Spleen (tissue), 11 donors: Measurements from ENCODE around the gene TMEM218. TPM values are rescaled to one million over a fixed set of nuclear protein-coding genes. Genes with fewer than 3 reads are reported as not detected.

ENCODE experiments used
- DNase-seq: peaks from one replicate; pipeline ENCODE4 v3.0.0-alpha.2; 2020
- H3K27ac ChIP-seq, 8 donors: fragments of 200-600 bp; sonication (generic) in 7 of 8; 1 replicate in 4 of 8; 2 replicates in 4 of 8; pipeline versions ENCODE4 v1.5.0 to v1.8.0; 2016 to 2021; ENCODE audit warnings: inconsistent platforms in 4 of 8, mild to moderate bottlenecking in 4 of 8, moderate library complexity in 1 of 8
- H3K27me3 ChIP-seq, 7 donors: fragments of 200-600 bp; sonication (generic) in 6 of 7; replicated peaks in 1 of 7; 1 replicate in 4 of 7; 2 replicates in 3 of 7; pipeline versions ENCODE4 v1.5.0 to v1.8.0; 2016 to 2021; ENCODE audit warnings: inconsistent platforms in 3 of 7, mild to moderate bottlenecking in 1 of 7
- H3K36me3 ChIP-seq, 6 donors: fragments of 200-600 bp; sonication (generic) in 5 of 6; 1 replicate in 4 of 6; 2 replicates in 2 of 6; pipeline versions ENCODE4 v1.5.0 to v1.8.0; 2016 to 2021; ENCODE audit warnings: inconsistent platforms in 2 of 6
- H3K4me1 ChIP-seq, 6 donors: fragments of 200-600 bp; sonication (generic) in 5 of 6; 1 replicate in 3 of 6; 2 replicates in 3 of 6; pipeline versions ENCODE4 v1.5.0 to v1.8.0; 2016 to 2021; ENCODE audit warnings: inconsistent platforms in 3 of 6
- H3K4me3 ChIP-seq, 8 donors: fragments of 200-600 bp; sonication (generic) in 7 of 8; 1 replicate in 4 of 8; 2 replicates in 4 of 8; pipeline versions ENCODE4 v1.5.0 to v1.8.0; 2016 to 2021; ENCODE audit warnings: inconsistent platforms in 4 of 8, mild to moderate bottlenecking in 4 of 8, moderate library complexity in 2 of 8
- H3K9me3 ChIP-seq, 8 donors: fragments of 200-600 bp; sonication (generic) in 7 of 8; 1 replicate in 4 of 8; 2 replicates in 4 of 8; pipeline versions ENCODE4 v1.5.0 to v1.8.0; 2016 to 2021; ENCODE audit warnings: inconsistent platforms in 4 of 8
- CTCF ChIP-seq, 11 experiments: fragments of 200-600 bp in 7 of 11; fragments of 450-650 bp in 4 of 11; sonication (generic) in 4 of 11; IDR thresholded peaks in 8 of 11; conservative IDR thresholded peaks in 3 of 11; 1 replicate in 7 of 11; 2 replicates in 4 of 11; pipeline versions ENCODE4 v1.4.0 to v1.8.0; 2016 to 2021; ENCODE audit warnings: antibody characterized with exemption in 11 of 11, inconsistent platforms in 4 of 11, mild to moderate bottlenecking in 1 of 11
- POLR2A ChIP-seq, 3 donors: fragments of 450-650 bp; IDR thresholded peaks; one replicate each; pipeline ENCODE4 v1.5.1; 2017; ENCODE audit warnings: antibody characterized with exemption in 3 of 3, mild to moderate bottlenecking in 1 of 3
- POLR2AphosphoS5 ChIP-seq, 3 donors: sonication (generic); formaldehyde crosslinking; IDR thresholded peaks; one replicate each; pipeline ENCODE4 v1.5.1; 2017; ENCODE audit warnings: antibody characterized with exemption in 3 of 3
- whole genome bisulfite sequencing, 5 donors: extraction: QIAGEN DNeasy Blood & Tissue Kit in 3 of 5; methylation state at CpG; one replicate each; pipeline versions ENCODE4 v1.1.5 to v1.1.7; 2013 to 2018; 5-methylcytosine and 5-hydroxymethylcytosine counted together
- intact Hi-C: fragments of 100-400 bp; cut with DNase I; formaldehyde crosslinking; loops from one replicate; pipeline ENCODE4 v1.15.0; 2023; ENCODE audit warnings: low total_unique reads
- polyA plus RNA-seq, 3 donors: library from polyadenylated mRNA; stranded (reverse); fragments of 200-250 nt; gene quantifications; one replicate each; pipeline ENCODE4 v1.2.1, GENCODE V29; 2013
- total RNA-seq, 7 donors: library from RNA; depleted of rRNA in 3 of 7; stranded (reverse); fragments of >200 nt in 3 of 7; fragmentation: NEBNext Ultra II Directional in 4 of 7; extraction: Animal tissue kit (Norgen Biotek cat#: 25700) in 4 of 7; gene quantifications; one replicate each; pipeline versions ENCODE4 v1.1.0 to v1.2.1, GENCODE V29; 2016 to 2021
- donor health status: healthy with polysubstance abuse.
- donor health status: DM: no; HTN: no; CAD: no; lungs with moderate emphysema.
- donor health status: DM: no; HTN: no; CAD: no.
- donor health status: Bipolar disorder and iron deficiency.
- donor health status: healthy.
- donor health status: DM: no; HTN: no; CAD: no.
- donor health status: DM: yes; HTN: yes; CAD: no.

Gene TMEM218
- total and polyA plus RNA-seq, 10 donors = 12.0 to 34.7 (median 20.7) TPM

GRCh38 chr11:125055107-125055715, 56.2 kb downstream of the TMEM218 start:
- TF ChIP-seq CTCF (IDR thresholded peaks at IDR 0.05 in 8 of 11, conservative IDR thresholded peaks at IDR 0.05 in 3 of 11) (no peak), POLR2A (IDR thresholded peaks at IDR 0.05) (no peak), POLR2AphosphoS5 (IDR thresholded peaks at IDR 0.05) (no peak)
- no peaks in the 10 kb centered on the region for H3K4me1 ChIP-seq
- H3K27me3 ChIP-seq = no peaks in the 10 kb centered on the region
- intact Hi-C loops = no loop called here
- DNase-seq = no peak
- H3K9me3 ChIP-seq = peaks cover 0 to 4% (median 0%) of the 10 kb centered on the region in 8 donors
- H3K36me3 ChIP-seq = no peaks in the 10 kb centered on the region
- 75 to 89% (median 84%) methylated on average over 2 of the region's 2 CpGs for WGBS, 5 donors
- H3K4me3 ChIP-seq = no peak overlapping the region
- H3K27ac ChIP-seq = no peak overlapping the region

GRCh38 chr11:125053167-125053566, 58.3 kb downstream of the TMEM218 start:
- no peaks in the 10 kb centered on the region for H3K27me3 ChIP-seq
- intact Hi-C loops = no loop called here
- no peaks in the 10 kb centered on the region for H3K36me3 ChIP-seq
- H3K27ac ChIP-seq = no peak overlapping the region
- WGBS, 5 donors = 92 to 100% (median 94%) methylated on average over 1 of the region's 1 CpG
- peaks cover 0 to 4% (median 0%) of the 10 kb centered on the region in 8 donors for H3K9me3 ChIP-seq
- TF ChIP-seq POLR2A (IDR thresholded peaks at IDR 0.05) (no peak), POLR2AphosphoS5 (IDR thresholded peaks at IDR 0.05) (no peak), CTCF (IDR thresholded peaks at IDR 0.05 in 8 of 11, conservative IDR thresholded peaks at IDR 0.05 in 3 of 11) (no peak)
- H3K4me3 ChIP-seq = no peak overlapping the region
- no peaks in the 10 kb centered on the region for H3K4me1 ChIP-seq
- DNase-seq = no peak

GRCh38 chr11:125052047-125052446, 59.4 kb downstream of the TMEM218 start:
- H3K4me3 ChIP-seq = no peak overlapping the region
- no peaks in the 10 kb centered on the region for H3K36me3 ChIP-seq
- H3K27ac ChIP-seq = no peak overlapping the region
- intact Hi-C loops = no loop called here
- no peaks in the 10 kb centered on the region for H3K4me1 ChIP-seq
- TF ChIP-seq POLR2A (IDR thresholded peaks at IDR 0.05) (no peak), POLR2AphosphoS5 (IDR thresholded peaks at IDR 0.05) (no peak), CTCF (IDR thresholded peaks at IDR 0.05 in 8 of 11, conservative IDR thresholded peaks at IDR 0.05 in 3 of 11) (no peak)
- DNase-seq = no peak
- H3K27me3 ChIP-seq = no peaks in the 10 kb centered on the region
- H3K9me3 ChIP-seq = peaks cover 0 to 4% (median 0%) of the 10 kb centered on the region in 8 donors

- no peak overlapping the region for H3K27ac ChIP-seq
- intact Hi-C loops = no loop called here
- whole genome bisulfite sequencing, 5 donors = 89 to 97% (median 93%) methylated on average over 4 of the region's 4 CpGs
- no peak for DNase-seq
- no peaks in the 10 kb centered on the region for H3K36me3 ChIP-seq
- peaks cover 0 to 19% (median 7%) of the 10 kb centered on the region in 8 donors for H3K9me3 ChIP-seq
- no peak overlapping the region for H3K4me3 ChIP-seq
- no peaks in the 10 kb centered on the region for H3K27me3 ChIP-seq
- TF ChIP-seq POLR2A (IDR thresholded peaks at IDR 0.05) = no peak
- TF ChIP-seq POLR2AphosphoS5 (IDR thresholded peaks at IDR 0.05) = no peak
- H3K4me1 ChIP-seq = no peaks in the 10 kb centered on the region
Measured at GRCh38 chr11:125049164-125049792, 62.1 kb downstream of the TMEM218 start.

Other genes starting within 250 kb of the TMEM218 start
- 10 to 100 TPM; 13.2 to 35.0 (median 25.0) TPM for gene ROBO3, start 246.2 kb downstream of the TMEM218 start, total RNA-seq
- 10 to 100 TPM; 15.5 to 43.2 (median 25.9) TPM for gene ROBO3, start 246.2 kb downstream of the TMEM218 start, polyA plus RNA-seq
- gene ROBO4, start 213.8 kb downstream of the TMEM218 start, total RNA-seq = 100 to 1,000 TPM in 6 of 7 donors, 10 to 100 TPM in 1; 96.9 to 246 (median 147) TPM
- 10 to 100 TPM in 2 of 3 donors, 1 to 10 TPM in 1; 6.7 to 53.2 (median 24.9) TPM for gene ROBO4, start 213.8 kb downstream of the TMEM218 start, polyA plus RNA-seq
- under 1 TPM in 1 of 7 donors, not detected in 6; 0.25 TPM for gene HEPN1, start 192.4 kb downstream of the TMEM218 start, total RNA-seq
- gene HEPN1, start 192.4 kb downstream of the TMEM218 start, polyA plus RNA-seq = not detected
- gene HEPACAM, start 175.6 kb downstream of the TMEM218 start, total RNA-seq = 1 to 10 TPM in 1 of 7 donors, not detected in 6; 2.7 TPM
- gene HEPACAM, start 175.6 kb downstream of the TMEM218 start, polyA plus RNA-seq = under 1 TPM; 0.04 to 0.38 (median 0.22) TPM
- 1 to 10 TPM; 1.4 to 3.6 (median 2.7) TPM for gene CCDC15, start 157.4 kb downstream of the TMEM218 start, total RNA-seq
- gene CCDC15, start 157.4 kb downstream of the TMEM218 start, polyA plus RNA-seq = under 1 TPM; 0.61 to 0.86 (median 0.70) TPM
- 10 to 100 TPM; 37.1 to 85.7 (median 59.0) TPM for gene SLC37A2, start 48.3 kb downstream of the TMEM218 start, total RNA-seq
- 10 to 100 TPM in 1 of 3 donors, 1 to 10 TPM in 2; 3.5 to 19.2 (median 6.6) TPM for gene SLC37A2, start 48.3 kb downstream of the TMEM218 start, polyA plus RNA-seq
- gene PKNOX2, start 53.1 kb upstream of the TMEM218 start, total RNA-seq = 1 to 10 TPM; 2.7 to 8.9 (median 4.7) TPM
- 1 to 10 TPM in 1 of 3 donors, under 1 TPM in 2; 0.80 to 1.6 (median 0.80) TPM for gene PKNOX2, start 53.1 kb upstream of the TMEM218 start, polyA plus RNA-seq